Skin of body (tissue), 2 donors: ENCODE measurements around the gene ECI2. TPM values are rescaled to one million over a fixed set of nuclear protein-coding genes. Genes with fewer than 3 reads are reported as not detected.
"Not testable (repeated sequence)": the region's sequence is repeated elsewhere in the genome, so short reads cannot be mapped to it uniquely, and the experiment has no call there.

Experiments used
- DNase-seq: peaks from one replicate; lab custom pipeline; 2025; lab: John Stamatoyannopoulos, UW
- total RNA-seq: library from RNA; depleted of rRNA; stranded (reverse); fragments of >200 nt; gene quantifications from one replicate; pipeline ENCODE4 v1.2.3, GENCODE V29; 2014

ECI2 gene
- total RNA-seq, 1 donor from 2014 or later, result 53.9 TPM

GRCh38 chr6:4103929-4104328 is 31.4 kb downstream of the ECI2 start:
- no peak for DNase-seq

GRCh38 chr6:4102687-4103244 is 32.6 kb downstream of the ECI2 start:
- DNase-seq, result no peak

GRCh38 chr6:4101298-4101697 is 34.1 kb downstream of the ECI2 start:
- DNase-seq, result no peak

GRCh38 chr6:4100655-4101054 is 34.7 kb downstream of the ECI2 start:
- no peak for DNase-seq

- DNase-seq, result no peak
These were observed 42.1 kb downstream of the ECI2 start for GRCh38 chr6:4093288-4093687.

GRCh38 chr6:4091941-4092340 is 43.4 kb downstream of the ECI2 start:
- DNase-seq, result no peak

GRCh38 chr6:4090043-4090442 is 45.3 kb downstream of the ECI2 start:
- DNase-seq, result not testable (repeated sequence)

GRCh38 chr6:4088704-4089103 is 46.7 kb downstream of the ECI2 start:
- DNase-seq, result no peak

GRCh38 chr6:4085332-4085700 is 50.1 kb downstream of the ECI2 start:
- no peak for DNase-seq

GRCh38 chr6:4084444-4085331 is 50.7 kb downstream of the ECI2 start:
- DNase-seq, result no peak

GRCh38 chr6:4078691-4079471 is 56.5 kb downstream of the ECI2 start, which contains the start of gene FAM217A:
Gene FAM217A, minus strand, starts transcription at chr6:4079137. Its CDS starts 1,723 bp downstream, at chr6:4077414.
- DNase-seq, result no peak

GRCh38 chr6:4074478-4075235 is 60.7 kb downstream of the ECI2 start:
- DNase-seq, result no peak

- DNase-seq, result no peak
These were observed 64.0 kb downstream of the ECI2 start for GRCh38 chr6:4071330-4071729.

GRCh38 chr6:4069199-4069598 is 66.2 kb downstream of the ECI2 start:
- no peak for DNase-seq

GRCh38 chr6:4067673-4068072 is 67.7 kb downstream of the ECI2 start:
- no peak for DNase-seq

- DNase-seq, result no peak
These were observed 69.2 kb downstream of the ECI2 start for GRCh38 chr6:4066029-4066755.
